Measurements from ENCODE around the gene ATP11A.
A peak's percentile ranks its signal among the peaks of the same experiment; 100 is the strongest.

Gene ATP11A

DNA sequence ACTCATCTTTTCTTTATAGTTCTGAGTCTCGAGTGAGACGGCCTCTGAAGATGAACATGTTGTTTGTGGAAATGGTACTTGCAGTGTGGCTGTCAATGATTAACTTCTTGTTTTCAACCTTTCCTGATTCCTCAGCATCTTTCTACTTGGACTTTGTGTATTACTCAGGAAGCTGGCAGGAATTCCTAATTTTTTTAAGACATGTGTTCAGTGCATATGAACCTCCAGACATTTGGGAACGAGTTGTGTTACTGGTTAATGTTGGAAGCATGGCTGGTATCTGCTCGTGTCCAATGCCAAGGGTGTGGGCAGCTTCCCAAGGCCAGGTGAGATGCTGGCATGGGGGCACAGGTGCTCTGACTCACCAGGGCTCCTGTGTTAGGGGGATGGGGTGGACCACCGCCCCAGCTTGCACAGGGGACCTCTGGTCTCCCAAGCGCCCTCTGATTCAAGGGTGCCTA, 218.1 kb downstream of the ATP11A start:
- DNase-seq (ENCODE audit: low read depth) = no peak

DNA sequence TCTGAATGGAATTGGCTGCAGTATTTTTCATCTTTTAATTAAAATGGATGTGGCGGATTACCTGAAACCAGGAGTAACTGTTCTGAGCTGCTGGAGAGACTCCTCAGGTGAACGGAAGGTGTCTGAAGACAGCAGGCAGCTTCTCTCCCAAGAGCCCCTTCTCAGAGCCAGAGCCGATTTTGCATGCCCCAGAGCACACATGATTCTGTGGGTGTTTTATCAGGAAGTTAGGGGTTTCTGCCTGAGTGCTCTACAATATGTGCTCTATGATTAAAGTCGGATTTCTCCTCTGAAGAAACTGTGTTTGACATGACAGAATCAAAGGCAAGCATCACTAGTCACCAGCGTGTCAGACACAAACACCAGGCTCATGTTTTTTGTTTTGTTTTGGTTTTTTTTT, 218.5 kb downstream of the ATP11A start:
- DNase-seq (ENCODE audit: low read depth) = no peak

DNA sequence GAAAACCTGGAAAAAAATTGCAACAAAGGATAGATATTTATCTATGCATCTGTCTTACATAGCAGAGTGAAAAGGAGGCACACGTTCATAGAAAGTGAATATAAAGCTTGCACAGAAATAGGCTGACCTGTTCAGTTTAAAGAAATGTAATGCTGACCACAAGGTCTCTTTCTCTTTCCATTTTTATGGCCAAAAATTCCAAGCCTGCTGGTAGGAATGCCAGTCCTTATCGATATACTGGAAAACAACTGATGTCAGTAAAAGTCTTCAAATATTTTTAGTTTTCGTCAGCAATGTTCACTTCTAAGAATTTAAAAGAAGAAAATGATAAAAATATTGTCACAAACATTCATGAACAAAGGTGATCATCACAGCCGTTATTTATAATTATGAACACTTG, 220.2 kb downstream of the ATP11A start:
- no peak for DNase-seq (ENCODE audit: low read depth)

DNA sequence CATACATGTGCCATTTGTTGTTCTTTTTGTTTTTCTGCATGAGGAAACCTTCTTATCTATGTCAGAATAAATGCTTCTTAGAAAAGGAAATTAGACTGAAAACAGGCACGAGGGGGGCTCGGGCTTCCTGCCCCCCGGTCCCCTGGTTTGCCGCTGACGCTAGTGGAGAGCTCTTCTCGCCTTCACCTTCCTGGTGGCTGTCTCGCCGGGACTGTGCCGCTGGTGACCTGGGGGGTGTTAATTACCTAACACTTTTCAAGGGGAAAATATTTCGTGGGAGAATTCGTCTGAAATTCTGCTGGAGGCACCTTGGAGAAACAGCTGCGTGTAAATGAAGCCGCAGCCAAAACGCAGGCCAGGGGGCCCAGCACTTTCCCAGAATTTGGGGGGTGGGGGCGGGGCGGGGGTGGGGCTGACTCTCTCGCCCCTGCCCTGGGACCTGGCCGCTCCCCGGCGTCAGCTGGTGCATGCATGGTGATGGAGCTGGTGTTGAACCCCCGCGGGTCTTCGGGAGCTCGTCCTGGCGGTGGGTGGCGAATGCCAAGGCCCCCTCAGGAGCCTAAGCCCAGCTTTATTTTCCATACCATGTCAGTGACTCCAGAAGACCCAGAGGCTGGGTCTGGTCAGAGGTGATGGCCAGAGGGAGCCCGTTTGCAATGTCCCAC, 220.9 kb downstream of the ATP11A start:
- DNase-seq (ENCODE audit: low read depth) = no peak

DNA sequence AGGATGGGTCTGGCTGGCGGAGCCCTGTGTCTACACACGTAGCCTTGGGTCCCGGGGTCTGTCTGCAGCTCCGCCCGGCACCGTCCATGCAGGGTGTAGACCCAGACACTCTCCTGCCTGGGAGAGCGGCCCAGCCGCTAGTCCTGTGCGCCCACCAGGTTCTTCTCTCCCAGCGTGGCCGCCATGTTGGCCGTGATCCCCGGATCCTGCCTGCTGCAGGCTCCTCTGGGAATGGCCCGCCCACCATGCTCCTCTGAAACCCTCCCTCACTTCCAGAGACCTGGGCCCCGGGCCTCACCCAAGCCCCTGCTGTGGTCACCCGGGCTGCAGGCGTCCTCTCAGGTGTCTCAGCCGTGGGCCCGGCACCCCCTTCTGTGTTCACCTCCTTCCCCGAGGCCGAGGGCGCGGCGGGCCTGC, 221.5 kb downstream of the ATP11A start:
- no peak for DNase-seq (ENCODE audit: low read depth)

DNA sequence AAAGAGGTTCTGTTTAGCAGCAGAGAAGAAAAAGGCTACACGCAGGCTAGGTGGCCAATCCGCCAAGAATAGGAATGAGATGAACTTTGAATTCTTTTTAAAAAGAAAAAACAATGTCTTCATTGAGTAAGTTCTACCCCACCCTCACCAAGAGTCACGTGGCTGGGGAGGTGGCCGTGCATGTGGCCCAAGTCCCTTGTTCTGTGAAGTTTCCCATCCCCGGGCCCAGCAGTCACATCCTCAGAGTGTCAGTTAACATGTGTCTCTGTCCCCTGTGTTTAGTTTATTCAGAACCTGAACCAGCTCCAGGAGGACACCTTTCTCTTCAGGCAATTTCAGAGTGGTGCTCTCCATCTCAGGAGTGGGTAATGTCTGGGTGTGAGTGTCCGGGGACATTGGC, 222.0 kb downstream of the ATP11A start:
- DNase-seq (ENCODE audit: low read depth) = no peak

DNA sequence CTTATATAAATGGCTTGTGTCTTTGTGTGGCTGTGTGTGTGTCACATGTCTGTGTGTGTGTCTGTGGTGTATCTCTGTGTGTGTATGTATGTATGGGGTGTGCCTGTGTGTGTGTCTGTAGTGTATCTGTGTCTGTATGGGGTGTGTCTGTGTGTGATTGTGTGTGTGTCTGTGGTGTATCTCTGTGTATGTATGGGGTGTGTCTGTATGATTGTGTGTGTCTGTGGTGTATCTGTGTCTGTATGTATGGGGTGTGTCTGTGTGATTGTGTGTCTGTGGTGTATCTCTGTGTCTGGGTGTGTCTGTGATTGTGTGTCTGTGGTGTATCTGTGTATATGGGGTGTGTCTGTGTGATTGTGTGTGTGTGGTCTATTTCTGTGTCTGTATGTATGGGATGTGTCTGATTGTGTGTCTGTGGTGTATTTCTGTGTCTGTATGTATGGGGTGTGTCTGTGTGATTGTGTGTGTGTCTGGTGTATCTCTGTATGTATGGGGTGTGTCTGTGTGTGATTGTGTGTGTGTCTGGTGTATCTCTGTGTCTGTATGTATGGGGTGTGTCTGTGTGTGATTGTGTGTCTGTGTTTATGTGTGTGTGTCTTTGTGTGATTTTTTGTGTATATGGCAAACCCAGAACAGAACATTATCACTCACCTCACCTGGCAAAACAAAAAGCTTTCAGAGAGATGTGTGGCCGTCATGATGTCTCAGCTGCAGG, 223.0 kb downstream of the ATP11A start:
- DNase-seq (ENCODE audit: low read depth) = no peak

DNA sequence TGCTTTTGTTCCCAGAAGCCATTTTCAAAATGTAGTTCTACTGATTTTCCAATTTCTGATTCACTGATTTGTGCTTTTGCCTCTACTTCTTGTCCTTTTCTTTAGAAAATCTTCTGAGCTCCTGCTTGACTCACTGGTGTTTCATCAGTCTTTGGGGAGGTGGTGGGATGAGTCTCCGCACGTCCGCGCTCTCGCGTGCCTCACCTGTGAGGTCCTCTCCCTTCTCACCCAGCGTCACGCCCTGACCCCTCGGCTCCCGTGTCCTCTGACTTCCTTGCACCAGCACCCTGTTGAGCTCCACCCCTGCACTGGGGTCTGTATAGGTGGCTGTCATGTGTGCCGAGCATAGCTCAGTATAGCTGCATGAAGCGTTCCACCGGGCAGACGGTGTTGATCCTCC, 226.5 kb downstream of the ATP11A start:
- no peak for DNase-seq (ENCODE audit: low read depth)

DNA sequence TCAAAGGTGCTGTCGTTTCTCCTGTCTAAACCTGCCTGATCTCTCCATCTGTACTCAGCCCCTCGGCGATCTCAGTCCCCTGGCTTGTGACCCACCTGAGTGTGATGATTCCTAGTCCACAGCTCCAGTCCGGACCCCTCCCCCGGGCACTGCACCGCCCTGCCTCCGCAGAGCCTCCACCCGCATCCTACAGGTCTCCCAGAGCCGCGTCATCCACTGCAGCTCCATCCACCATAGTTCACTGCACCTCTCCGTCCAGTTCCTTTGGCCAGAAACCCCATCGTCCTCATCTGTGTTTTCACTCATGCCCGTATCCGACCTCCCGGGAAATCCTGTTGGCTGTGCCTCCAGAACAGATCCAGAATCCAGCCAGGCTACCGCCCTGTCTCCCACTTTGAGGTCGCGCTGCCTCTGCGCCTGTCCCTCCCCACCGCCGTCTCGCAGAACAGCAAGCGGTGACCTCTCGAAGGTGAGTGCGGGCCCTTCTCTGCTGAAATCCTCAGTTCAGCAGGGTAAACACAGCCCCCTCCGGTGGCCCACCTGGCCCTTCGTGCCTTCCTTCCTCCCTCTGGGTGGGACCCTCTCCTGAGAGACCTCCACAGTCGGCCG, 227.3 kb downstream of the ATP11A start:
- no peak for DNase-seq (ENCODE audit: low read depth)

DNA sequence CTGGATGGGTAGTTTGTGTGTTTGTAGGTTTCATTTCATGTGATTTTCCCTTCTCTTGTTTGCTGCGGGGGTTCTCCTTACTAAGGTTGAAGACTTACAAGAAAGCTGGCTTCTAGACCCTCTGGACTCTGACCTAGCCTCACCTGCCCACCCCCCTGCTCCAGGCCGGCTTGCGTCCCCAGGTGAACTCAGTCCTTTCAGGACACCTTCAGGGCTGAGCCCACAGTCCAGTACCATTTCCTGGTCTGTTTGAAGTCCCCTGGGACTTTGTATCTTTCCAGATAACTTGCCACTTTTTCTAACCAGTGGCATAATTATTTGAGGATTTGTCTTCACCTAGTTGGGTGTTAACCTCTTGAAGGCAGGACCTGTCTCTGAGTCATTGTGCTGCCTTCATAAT, 227.9 kb downstream of the ATP11A start:
- DNase-seq (ENCODE audit: low read depth) = no peak

DNA sequence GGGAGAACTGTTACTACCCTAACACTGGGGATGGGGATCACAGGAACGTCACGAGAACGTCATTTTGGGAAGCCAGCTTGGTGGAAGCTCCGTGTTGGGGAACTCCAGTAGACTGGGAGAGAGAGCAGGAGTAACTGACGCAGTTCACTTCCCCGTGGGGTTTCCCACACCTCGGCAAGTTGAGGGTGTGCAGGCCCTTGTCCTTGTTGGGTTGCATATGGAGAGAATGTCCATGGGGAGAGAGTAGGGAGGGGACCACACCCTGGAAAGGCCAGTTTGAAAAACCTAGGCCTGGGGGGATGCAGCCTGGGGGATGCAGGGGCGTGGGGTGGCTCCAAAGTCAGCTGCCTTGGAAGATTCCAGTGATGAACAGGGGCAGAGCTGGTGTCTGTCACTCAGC, 228.4 kb downstream of the ATP11A start:
- DNase-seq (ENCODE audit: low read depth) = no peak

DNA sequence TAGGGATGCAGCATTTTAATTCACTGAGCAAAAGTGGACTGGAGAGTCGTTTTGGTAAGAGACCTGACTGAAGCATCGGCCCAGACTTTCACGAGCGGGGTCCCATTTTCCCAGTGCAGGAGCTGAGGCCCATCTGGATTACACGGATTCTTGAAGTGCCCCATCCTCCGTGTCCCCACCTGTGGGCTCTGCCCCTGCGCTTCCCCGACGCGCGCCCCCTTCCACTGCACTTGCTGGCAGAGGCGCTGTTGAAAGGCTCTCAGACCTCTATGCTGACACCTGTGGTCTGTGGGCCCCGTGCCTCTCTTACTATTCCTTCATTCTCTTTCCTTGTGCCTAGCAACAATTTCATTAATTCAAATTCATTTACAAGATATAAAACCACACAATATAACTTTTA, 228.9 kb downstream of the ATP11A start:
- DNase-seq (ENCODE audit: low read depth) = no peak

DNA sequence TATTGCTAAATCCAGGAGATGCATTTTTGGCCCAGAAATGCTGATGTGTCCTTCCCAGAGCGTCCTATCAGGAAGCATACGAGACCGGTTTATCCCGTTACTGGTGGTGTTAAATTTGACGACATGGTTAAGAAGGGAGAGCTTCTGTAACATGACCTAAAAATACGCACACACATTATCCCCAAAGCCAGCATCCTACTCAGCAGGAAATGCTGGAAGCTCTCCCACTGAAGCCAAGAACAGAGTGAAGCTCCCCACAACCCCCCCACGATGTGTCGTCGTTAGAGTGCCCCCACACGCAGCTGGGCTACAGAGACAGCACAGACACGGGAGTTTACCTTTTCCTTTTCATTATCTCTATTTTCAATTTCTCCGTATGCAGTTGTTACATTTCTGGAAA, 234.1 kb downstream of the ATP11A start:
- no peak for DNase-seq (ENCODE audit: low read depth)

DNA sequence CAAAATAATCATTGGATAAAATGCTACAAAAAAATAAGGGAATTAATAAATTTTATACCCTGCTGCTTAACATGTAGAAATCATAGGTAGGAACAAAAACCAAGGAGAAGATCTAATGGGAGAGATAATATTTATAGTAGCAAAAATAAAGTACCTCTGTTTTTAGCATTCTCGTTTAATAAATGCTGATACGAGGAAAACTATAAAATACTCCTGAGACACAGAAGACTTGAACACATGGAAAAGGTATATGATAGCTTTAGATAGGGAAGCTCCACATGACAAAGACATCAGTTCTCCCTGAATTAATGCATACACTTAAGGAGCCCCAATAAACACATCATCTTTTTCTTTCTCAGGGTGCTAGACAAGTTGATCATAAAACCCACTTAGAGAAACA, 234.5 kb downstream of the ATP11A start:
- DNase-seq (ENCODE audit: low read depth) = no peak

DNA sequence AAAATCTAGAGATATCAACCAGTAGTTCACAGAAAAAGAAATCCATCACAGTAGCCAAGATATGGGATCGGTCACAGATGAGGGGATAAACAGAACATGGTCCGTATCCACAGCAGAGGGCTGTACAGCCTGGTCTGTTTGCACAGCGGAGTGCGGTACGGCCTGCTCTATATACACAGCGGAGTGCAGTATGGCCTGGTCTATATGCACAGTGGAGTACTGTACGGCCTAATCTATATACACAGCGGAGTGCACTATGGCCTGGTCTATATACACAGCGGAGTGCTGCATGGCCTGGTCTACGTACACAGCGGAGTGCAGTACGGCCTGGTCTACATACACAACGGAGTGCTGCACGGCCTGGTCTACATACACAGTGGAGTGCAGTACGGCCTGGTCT, 236.2 kb downstream of the ATP11A start:
- DNase-seq (ENCODE audit: low read depth) = no peak

DNA sequence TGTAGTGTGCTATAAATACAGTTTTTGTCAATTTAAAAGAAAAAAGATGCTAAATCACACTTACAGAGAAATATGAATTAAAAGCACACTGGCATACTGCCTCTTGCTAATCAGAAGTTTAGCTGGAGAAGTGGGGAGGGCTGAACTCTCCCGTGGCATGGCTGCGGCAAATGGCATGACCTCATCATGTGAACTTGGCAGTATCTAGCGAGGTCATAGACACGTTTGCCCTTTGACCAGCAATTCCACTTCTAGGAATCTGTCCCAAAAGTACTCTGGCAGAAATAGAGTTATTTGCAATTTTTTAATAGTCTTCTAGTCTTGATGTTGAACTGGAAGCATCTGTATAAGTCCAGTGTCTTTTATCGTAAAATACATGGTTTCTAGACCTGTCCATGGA, 237.2 kb downstream of the ATP11A start:
- DNase-seq (ENCODE audit: low read depth) = no peak

DNA sequence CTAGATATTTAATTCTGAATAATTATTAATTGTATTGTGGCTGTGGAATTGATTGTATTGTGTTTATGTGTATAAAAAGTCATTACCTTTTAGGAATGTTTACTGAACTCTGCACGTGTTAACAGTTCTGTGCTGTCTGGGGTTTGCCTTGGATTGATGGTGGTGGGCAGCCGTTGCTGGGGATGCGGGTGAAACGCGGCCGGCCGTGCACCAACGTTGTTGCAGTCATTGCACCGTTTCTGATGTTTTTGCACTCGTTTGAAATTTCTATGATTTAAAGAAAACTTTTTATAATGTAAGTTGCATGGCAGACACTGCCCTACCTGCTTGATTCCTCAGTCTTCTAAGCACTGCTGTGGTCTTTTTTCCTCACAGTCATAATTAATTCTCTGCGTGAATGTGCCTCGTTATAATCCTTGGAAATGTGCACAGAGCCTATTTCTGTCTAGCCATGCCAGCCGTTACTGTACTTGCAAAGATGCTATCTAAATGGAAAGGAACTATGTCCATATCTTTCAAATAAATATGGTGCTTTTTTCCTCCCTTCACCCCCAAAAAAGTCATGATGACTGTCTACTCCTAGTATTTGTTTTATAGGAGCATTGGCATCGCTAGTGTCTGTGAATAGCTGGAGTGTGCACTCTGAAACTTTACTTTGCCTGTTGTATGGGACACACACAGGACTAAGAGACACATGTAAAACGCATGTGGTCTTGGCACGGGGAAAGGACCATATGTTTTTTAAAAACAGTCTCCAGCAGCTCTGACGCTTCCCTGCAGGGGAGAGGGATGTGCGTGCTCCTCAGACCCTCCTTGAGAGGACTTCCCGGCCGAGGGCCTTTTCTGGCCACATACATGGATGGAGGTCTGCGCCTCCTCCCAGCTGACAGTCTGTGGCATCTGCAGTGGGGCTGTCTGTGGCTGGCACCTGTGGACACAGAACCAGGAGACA, 238.5 kb downstream of the ATP11A start:
- DNase-seq (ENCODE audit: low read depth) = no peak

DNA sequence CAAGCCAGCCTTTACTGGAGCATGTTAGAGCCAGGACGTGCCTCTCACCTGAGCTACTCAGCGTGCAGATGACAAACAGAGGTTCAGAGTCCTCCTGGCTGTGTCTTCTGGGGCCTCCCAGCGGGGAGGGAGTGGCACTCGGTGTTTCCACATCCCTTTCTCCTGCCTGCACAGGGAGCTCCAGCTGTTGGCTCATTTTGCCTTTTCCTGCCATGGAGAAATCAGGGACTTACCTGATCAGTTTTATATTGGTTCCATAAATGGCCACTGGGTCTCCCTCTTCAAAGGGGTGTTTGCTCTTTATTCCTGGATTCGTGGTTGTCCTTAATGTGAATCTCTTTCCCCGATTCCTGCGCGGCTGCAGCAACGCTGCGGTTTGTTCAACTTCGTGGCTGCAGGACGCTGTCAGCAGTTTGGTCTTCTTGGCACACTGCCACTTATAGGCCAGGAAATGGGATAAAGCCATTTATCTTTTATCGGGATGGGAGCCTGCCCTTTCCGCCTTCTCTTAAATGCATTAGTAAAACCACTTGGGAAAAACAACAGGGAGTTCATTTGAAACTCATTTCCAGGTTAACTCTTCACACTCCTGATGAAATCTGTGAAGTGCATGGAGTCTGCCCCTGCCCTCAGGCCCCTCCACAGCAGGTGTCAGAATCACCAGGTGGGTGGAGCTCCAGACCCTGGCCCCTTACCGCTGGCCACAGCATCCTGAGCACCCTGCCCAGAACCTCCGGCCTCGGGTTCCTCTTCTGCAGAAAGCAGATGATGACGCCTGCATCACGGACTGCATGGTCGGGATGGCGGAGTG, 239.3 kb downstream of the ATP11A start:
- peak; percentile 4 for DNase-seq (ENCODE audit: low read depth)

DNA sequence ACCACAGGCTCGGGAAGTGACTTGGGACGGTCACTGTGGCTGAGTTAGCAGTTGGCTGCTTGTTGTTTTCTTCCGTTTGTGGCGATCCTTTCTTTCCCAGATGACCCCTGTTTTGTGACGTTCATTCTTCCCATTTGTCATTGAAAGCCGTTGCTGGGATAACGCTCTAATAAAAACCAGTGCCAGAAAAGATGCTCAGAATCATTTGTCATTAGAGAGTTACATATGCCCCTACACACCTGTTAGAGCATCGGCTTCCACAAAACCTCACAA, 239.9 kb downstream of the ATP11A start:
- no peak for DNase-seq (ENCODE audit: low read depth)

DNA sequence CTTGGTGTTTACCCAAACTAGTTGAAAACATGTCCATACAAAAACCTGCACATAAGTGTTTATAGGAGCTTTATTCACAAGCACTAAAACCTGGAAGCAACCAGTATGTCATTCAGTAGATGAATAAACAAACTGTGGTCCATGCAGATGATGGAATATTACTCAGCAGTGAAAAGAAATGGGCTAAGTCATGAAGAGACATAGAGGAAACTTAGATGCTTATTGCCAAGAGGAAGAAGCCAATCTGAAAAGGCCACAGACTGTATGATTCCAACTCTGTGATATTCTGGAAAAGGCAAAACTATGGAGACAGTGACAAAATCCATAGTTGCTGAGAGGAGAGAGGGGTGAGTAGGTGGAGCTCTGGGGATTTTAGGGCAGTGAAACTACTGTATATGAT, 240.4 kb downstream of the ATP11A start:
- no peak for DNase-seq (ENCODE audit: low read depth)

DNA sequence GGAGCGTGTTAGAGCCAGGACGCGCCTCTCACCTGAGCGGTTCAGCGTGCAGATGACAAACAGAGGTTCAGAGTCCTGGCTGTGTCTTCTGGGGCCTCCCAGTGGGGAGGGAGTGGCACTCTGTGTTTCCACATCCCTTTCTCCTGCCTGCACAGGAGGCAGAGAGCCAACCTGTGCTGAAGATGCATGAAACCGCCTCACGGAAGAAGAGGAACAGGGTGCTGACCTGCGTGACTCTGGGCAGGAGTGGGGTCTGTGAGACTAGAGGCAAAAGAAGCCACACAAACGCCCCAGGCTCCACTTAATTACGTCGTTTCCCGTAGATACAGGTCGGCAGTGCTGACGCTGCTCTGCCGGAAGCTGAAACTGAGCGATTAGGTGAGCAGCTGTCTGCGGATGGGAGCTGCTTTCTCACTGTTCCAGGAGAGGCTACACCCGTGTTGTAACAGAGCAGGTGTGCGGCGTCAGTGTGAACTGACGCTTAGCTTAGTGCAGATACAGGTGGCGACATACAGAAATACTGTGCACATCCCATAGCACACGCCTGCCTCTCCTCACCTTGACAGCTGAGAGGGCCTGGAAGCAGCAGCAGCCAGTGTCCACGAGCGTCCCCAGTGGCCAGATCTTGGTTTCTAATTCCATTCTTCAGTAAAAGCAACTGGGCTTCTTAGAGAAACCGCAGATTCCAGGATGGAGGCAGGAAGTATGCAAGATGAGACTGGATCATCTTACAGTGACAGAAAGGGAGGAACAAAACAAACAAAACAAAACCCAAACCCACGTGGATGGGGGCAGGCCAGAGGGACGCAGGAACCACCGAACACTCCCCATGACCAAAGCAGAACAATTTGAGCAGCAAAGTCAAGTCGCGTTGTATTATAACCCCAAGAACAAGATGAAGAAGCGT, 241.4 kb downstream of the ATP11A start:
- peak; percentile 78 for DNase-seq (ENCODE audit: low read depth)

Measured in amniotic epithelial cell (primary cell).